ENCODE data around the gene TMEM178B.
"Not testable (repeated sequence)": the region's sequence is repeated elsewhere in the genome, so short reads cannot be mapped to it uniquely, and the experiment has no call there.

Gene TMEM178B

DNA sequence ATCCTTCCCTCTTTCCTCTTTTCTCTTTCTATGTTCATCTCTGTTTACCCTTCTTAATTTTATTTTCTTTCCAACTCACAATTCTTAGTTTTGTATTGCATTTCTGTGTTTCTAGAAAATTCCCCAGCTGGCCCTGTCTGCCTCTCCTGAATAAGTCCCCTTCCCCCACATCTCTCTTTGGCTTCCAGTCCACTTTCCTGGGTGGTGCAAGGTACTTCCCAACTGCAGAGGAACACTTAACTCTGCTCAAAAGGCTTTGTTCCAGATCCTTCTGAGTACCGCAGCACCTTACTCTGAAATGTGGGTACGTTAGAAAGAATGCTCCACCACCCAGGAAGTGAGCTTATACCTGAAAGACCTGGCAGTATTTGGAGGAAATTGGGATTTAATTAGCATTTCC is 227.0 kb downstream of the TMEM178B start:
- in situ Hi-C loops (cut with MboI; ENCODE audit: low sequenced_read_pairs), result no loop called here

DNA sequence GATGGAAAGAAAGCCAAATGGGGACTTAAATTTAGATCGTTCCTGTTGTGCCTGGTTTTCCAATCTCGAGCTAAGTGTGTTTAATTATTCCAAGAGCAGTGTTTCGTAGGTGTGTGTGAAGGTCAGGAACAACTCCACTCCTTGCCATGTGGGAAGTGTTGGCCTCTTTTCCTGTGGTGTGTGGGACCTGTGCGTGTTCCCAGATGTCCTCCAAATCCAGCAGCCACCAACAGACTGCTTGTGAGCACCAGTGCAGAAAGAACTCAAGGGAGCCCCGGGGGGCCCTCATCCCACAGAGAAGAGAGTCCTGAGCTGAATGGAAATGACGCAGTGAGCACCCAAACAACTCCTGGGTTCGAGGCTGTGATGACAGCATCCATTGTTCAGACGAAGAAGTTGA is 227.7 kb downstream of the TMEM178B start:
- in situ Hi-C loops (cut with MboI; ENCODE audit: low sequenced_read_pairs), result no loop called here

DNA sequence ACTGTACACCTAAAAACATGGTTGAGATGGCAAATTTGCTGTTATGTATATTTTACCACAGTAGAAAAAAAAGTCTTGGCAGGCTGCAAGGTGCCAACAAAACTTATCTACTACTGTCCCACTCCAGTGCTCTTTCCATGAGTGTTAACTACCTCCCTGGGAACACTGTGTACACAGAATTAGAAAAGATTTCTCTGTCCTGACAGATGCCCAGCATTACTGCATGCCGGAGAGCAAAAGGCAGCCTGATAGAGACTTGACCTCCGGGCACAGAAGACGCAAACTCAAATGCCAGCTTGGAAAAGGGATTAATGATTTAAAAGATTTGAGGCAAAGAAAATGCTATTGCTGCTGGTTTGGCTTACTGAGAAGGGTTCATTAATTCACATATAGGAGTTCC is 228.8 kb downstream of the TMEM178B start:
- in situ Hi-C loops (cut with MboI; ENCODE audit: low sequenced_read_pairs), result no loop called here

DNA sequence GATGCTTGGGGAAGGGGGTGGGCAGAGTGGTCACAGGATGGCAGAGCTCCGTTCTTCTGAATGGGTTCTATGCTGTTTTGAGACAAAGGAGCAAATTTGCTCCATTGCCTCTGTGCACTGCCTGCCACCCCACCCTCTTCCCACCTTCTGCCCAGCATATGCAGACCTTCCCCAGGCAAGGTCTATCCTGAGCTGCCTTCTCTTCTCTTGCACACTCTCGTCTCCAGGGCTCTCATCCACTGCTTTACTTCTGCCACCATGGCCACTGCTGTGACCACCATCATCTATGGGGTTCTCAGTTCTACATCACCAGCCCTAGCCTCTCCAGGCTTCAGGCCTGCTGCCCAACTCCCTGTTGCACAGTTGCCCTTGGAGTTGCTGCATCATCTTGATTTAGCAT is 230.4 kb downstream of the TMEM178B start:
- in situ Hi-C loops (cut with MboI; ENCODE audit: low sequenced_read_pairs), result no loop called here

DNA sequence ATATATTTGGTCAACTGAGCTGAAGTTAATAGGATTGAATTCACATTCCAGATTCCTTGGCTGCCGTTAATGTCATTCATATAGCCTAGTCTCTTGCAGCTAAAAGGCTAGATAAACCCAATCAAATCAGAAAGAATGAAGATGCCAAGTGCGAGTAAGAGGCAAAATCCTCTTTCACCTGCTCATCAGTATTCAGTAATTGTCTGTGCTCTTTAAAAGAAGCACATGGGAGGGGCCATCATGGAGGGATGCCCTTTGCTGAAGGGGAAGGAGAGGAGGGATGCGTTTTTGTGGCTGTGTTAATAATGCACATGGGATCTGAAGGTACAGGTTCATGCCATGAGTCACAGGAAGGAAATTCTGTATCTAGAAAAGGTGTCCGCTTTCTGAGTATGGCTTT is 232.2 kb downstream of the TMEM178B start:
- in situ Hi-C loops (cut with MboI; ENCODE audit: low sequenced_read_pairs), result no loop called here

DNA sequence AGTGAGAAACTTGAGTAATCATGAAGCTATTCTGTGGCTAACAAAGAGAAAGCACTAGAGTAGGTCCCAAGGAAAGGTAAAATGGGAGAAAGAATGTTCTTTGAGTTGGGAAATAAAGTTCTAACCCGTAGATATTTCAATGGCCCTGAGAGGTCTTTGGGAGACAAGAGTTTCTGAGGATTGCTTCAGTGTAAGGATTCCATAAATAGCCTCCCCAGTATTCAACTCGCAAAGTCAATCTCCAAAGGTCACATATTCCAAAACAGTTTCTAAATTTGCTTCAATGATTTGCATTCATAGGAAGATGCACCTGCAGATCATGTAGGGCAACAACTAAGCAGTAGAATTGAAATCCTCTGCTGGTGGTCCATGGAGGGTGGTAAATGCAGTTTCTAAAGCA is 238.5 kb downstream of the TMEM178B start:
- in situ Hi-C loops (cut with MboI; ENCODE audit: low sequenced_read_pairs), result no loop called here

DNA sequence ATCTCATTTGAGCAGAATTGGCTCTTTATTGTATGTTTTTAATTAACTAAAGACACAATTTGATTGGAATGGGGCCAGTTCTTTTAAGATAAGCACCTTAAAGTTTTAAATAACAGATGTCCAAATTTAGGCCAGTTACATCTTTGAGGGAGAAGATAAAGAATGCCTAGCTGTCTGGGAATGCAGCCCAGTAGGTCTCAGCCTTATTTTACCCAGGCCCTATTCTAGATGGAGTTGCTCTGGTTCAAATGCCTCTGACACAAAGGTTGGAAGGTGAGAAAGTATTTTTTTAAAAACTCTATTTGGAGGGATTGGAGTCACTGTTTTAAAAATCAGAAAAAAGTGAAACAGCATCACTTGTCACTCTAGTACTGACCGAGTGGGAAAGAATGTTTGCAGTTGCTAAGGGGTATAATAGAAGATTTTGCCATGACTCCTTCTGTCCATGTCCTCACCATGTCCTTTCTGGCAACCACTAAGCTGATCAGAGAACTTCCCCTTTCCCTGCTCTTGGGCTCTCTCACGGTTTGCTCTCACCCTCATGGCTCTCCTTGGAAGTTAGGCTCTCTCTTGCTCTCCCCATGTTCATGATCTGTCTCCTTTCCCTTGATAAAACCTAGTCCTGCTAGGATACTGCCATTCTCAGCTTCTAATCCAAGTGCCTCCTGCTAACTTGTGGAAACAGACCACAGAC is 239.1 kb downstream of the TMEM178B start:
- in situ Hi-C loops (cut with MboI; ENCODE audit: low sequenced_read_pairs), result no loop called here

DNA sequence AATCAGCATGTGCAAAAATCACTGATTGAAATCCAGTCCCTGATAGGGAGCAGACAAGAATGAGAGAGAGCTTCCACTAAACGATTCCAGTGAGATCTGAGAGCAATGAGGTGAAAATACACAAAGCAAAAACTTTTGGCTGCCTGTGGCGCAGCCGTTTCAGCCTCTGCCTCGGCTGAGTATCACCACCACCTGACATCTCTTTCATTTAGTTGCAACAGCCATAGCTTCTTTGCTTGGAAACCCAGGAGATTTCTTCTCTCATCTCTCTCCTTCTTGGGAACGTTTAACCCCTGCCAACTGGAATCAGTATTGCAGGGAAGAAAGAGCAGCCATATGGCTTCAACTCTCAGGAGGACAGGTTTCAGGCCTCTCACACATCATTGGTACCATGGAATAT is 240.0 kb downstream of the TMEM178B start:
- in situ Hi-C loops (cut with MboI; ENCODE audit: low sequenced_read_pairs), result no loop called here

DNA sequence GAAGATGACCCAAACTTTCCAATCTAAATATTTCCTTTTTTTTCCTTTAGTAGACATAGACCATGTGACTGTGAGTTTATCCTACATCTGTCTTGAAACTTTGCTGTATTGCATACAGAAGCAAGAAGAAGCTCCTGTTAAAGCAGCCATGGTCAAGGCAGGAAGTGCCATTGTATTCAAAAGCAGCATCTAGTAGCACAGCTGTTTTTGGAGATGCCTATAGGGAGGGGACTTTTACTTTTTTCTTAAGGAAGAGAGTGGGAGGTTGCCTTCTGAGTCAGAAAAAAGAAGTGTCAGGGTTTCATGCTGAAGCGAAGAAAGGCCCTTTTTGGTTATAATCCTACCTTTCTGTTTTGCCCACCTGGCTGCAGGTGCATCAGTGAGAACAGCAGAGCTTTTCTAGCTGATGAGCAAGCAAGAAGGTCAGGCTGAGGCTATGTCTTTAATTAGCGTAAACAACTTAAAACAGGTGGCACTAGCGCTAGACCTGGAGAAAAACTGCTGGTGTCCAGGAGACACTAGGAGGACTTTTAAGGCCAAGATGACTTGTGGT is 243.2 kb downstream of the TMEM178B start:
- in situ Hi-C loops (cut with MboI; ENCODE audit: low sequenced_read_pairs), result no loop called here

DNA sequence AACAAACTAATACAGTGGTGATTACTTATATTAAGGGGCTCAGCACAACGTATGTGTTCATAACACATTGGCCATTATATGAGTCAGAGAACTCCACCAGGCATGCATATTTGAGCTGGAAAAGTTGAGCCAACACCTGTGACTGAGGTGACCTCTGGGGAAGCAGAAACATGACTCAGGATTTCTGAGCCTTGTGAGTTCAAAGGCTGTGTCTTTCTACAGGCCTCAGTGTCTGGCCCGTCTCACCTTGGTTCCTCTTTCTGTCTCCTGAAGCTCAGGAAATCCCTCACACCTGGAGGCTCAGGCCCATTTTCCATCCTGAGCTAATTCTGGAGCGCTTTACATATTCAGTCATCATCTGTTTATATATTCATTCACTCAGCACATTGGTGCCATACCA is 246.4 kb downstream of the TMEM178B start:
- in situ Hi-C loops (cut with MboI; ENCODE audit: low sequenced_read_pairs), result no loop called here

DNA sequence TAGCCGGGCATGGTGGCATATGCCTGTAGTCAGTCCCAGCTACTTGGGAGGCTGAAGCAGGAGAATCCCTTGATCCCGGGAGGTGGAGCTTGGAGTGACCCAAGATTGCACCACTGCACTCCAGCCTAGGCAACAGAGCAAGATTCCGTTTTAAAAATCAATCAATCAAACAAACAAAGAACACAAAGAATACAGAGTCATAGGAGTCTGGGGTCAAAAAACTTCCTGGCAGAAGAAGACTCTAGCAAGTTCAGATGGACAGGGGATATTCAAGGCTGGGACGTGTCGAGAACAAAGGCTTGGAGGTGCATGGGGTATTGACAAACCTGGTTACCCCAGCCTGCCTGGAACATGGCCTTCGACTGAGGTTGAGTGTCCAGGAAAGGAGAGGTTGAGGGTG is 248.5 kb downstream of the TMEM178B start:
- in situ Hi-C loops (cut with MboI; ENCODE audit: low sequenced_read_pairs), result no loop called here

DNA sequence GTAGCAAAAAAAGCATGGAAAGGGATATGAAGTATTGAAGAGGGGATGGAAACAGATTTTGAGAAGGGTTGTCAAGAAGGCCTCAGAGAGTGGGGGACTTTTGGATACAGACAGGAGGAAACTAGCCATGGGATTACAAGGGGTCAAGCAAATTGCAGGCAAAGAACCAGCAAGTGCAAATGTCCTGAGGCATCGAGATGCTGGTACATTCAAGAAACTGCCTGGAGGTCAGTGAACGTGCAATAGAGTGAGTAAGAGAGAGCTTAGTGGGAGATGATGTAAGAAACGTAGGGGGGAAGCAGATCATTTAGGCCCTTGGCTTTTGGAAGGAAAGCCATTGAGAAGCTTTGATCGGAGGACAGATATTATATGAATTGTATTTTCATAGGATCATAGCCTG is 250.0 kb downstream of the TMEM178B start:
- in situ Hi-C loops (cut with MboI; ENCODE audit: low sequenced_read_pairs), result no loop called here

DNA sequence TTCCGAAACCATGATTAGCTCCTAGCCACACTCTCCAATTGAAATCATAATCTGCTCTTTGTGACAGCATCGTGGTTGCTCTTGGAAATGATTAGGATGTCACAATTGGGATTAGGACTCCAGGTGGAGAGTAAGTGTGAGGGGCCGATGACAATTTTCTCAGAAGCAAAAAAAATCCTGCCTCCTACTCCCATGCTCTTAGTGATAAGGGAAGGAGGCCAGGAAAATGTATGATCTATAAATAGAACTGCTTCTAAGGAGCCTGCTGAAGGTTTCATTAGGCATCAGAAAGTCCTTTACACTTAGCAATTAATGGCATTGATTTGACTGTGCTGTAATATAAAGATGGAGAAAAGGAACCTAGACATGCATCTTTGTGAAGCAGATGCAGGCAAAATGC is 251.0 kb downstream of the TMEM178B start:
- in situ Hi-C loops (cut with MboI; ENCODE audit: low sequenced_read_pairs), result no loop called here

DNA sequence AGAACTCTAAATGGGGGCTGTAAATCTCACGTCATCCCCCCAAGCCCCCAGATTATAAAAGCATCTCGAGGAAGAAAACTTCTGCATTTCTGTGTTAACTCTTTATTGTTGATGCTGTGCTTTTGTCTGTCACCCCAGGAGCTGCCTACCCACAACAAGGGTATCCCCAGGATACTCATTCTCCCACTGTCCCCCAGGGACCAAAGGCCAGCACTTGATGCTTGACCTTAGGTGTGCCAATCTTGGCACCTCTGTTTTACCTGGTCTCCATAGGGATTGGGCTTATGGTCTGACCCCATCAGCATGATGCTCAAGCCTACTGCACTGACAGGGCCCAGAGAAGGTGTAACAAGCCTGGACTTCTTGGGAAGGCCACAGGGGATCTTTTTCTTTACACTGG is 251.4 kb downstream of the TMEM178B start:
- in situ Hi-C loops (cut with MboI; ENCODE audit: low sequenced_read_pairs), result no loop called here

DNA sequence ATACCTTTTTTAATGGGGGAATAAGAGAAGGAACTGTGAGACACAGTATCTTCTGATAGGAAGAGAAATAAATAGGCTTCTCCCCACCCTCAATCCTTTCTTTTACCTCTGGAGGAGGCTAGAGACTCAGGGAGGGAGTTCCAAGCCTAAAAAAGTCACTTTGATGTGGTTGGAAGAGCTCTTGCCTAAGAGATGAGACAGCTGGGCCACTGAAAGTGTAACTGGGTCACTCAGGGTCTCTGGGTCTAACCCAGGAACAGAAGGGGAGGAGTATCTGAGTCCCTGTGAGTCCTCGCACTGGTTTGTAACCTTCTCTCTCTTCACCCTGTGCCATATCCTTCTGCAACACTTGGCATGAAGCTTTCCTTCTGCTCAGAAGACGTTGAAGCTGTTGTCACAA is 254.4 kb downstream of the TMEM178B start:
- in situ Hi-C loops (cut with MboI; ENCODE audit: low sequenced_read_pairs), result no loop called here

DNA sequence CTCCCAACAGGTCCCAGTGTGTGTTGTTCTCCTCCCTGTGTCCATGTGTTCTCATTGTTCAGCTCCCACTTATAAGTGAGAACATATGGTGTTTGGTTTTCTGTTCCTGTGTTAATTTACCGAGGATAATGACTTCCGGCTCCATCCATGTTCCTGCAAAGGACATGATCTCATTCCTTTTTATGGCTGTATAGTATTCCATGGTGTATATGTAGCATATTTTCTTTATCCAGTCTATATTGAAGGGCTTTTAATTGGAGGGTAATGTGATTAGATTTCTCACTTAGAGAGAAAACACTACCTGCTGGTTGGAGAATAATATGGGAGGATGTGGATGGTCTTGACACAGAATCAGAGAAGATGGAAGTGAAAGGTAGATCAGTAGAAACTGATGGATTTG is 256.4 kb downstream of the TMEM178B start:
- in situ Hi-C loops (cut with MboI; ENCODE audit: low sequenced_read_pairs), result not testable (repeated sequence)

DNA sequence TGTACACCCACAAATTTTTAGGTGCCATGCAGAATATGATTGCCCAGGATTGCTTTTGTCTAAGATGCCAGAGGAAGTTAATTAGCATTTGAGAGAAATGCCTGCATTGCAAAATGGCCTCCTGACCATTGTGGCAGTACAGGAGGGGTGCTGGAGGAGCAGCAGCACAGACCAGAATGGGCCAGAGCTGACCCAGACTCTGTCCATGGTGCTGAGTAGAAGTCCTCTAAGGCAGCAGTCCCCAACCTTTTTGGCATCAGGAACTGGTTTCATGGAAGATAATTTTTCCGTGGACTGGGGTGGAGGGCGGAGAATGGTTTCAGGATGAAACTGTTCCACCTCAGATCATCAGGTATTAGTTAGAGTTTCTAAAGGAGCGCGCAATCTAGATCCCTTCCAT is 259.6 kb downstream of the TMEM178B start:
- in situ Hi-C loops (cut with MboI; ENCODE audit: low sequenced_read_pairs), result no loop called here

DNA sequence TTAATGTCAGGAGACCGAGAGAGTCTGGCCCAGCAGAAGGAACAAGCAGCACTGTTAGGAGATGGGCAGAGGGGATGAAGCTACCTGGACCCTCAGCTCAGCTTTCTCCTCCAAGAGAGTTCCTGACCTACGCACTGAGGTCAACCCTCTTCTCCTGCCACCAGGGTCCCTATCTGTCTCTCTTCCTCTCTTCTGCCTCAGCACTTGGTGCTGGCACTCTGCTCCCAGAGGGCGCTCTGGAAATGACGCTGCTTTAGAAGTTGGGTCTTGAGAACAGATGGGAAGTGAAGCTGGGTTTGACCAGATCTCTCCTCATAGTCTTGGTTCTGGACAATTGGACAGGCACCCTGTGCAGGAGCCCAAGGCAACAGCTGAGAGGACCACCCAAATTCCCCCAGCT is 261.3 kb downstream of the TMEM178B start:
- in situ Hi-C loops (cut with MboI; ENCODE audit: low sequenced_read_pairs), result no loop called here

DNA sequence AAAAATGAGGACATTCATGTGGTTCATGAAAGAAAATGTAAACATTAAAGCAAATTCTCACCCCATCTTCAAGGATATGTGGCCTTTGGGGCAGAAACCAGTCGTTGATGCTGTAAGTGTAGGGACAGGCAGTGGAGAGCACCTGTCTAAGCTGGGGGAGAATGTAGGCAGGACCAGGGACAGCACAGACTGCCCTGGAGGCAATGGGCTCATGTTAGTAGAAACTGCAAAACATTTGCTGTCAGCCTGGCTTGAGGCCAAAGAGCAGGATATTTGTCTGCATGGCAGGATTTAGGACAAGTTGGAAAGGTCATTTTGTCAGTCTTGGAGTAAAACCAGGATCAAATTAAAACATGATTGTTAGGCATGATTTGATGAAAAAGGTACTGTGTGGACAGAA is 265.7 kb downstream of the TMEM178B start:
- in situ Hi-C loops (cut with MboI; ENCODE audit: low sequenced_read_pairs), result no loop called here

DNA sequence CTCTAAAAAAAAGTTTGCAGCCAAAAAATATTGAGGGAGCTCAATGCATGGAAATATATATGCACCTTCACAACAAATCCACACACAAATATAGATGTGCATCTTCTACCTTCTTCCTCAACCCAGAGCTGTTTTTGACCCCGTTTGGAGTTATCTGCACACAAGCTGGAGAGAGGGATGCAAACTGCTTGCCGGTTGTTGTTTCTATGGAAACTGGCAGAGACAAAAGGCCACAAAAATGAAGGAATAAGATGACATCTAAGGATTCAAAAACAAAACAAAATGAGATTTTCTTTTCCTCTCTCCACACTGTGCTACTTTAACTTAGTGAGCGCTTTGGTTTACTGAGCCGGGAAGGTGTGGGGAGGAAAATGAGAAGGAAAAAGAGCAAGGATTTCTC is 267.1 kb downstream of the TMEM178B start:
- in situ Hi-C loops (cut with MboI; ENCODE audit: low sequenced_read_pairs), result no loop called here

DNA sequence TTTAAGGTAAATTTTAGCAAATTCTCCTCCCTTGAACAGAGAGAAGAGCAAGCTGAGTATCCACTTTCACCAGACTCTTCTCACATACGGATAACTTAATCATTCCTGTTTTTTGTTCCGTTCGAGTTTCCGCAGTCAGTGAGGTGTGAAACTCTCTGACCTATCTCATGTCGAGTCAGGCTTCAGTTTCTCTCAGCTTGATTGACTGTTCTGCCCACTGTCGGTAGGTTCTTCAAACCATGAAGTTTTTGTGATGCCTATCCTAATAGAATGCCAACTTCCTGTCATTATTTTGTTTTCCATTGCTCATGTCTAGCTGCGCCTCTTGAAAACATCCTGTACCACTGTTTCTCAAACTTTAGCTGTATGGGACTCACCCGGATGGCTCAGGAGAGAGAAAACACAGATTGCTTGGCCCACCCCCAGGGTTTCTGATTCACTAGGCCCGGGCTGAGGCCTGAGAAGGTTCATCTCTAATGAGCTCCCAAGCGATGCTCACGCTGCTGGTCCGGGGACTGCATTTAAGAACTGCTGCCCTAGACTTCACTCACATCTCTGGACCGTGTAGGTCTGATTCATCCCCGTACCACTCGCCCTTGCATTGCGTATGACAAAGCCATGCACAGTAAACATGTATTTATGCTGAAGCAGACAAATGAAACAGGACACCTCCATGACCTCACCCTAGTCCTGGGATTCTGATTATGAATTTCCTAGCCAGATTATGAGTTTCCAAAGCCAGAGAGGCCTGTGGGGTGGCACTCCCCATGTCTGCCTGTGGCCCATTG is 269.0 kb downstream of the TMEM178B start:
- in situ Hi-C loops (cut with MboI; ENCODE audit: low sequenced_read_pairs), result no loop called here

DNA sequence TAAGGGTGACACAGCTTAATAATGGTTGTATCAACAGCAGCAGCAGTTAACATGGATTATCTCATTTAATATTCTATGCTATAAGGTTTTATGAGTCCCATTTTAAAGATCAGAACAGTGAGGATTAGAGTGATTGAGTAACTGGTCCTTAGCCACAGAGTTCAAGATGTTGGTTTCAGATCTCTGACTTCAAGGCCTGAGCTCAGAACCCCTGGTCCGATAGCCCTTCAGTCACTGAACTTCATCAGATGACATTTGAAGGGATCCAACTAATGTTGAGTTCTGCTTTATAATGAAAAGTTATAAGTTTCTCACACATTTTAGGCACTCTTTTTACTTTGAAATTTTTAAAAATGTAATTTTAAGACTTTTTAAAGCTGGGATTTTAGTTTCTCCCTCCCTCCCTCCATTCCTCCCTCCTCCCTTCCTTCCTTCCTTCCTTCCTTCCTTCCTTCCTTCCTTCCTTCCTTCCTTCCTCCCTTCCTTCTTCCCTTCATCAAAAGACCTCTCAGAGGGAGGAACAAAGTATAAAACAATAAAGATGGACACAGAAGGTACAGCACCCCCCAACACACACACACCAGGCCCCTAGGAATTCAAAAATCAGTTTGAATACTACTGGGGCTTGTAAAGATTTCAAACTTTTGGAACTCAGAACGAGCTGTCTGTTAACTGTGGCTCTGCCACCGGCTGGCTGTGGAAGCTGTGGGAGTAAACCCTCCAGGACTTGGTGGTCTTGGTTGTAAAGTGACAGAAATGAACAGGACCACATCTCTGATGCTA is 270.5 kb downstream of the TMEM178B start:
- in situ Hi-C loops (cut with MboI; ENCODE audit: low sequenced_read_pairs), result no loop called here

Data from hTERT RPE-1 (cell line).